ENCODE measurements around the gene SAMD8. TPM values are rescaled to one million over a fixed set of nuclear protein-coding genes. Genes with fewer than 3 reads are reported as not detected.

SAMD8 gene
- total RNA-seq, 4 donors from 2014 or later, result 53.1 to 59.7 (median 57.8) TPM

GRCh38 chr10:75166623-75166972, 55.1 kb downstream of the SAMD8 start:
- TF ChIP-seq CTCF (IDR thresholded peaks at IDR 0.05; ENCODE audit: low read depth), result no peak

- TF ChIP-seq CTCF (IDR thresholded peaks at IDR 0.05; ENCODE audit: low read depth), result no peak
Observed at GRCh38 chr10:75168275-75168674, 56.8 kb downstream of the SAMD8 start.

- TF ChIP-seq CTCF (IDR thresholded peaks at IDR 0.05; ENCODE audit: low read depth), result no peak
Observed at GRCh38 chr10:75170215-75170614, 58.8 kb downstream of the SAMD8 start.

GRCh38 chr10:75175046-75175445, 63.6 kb downstream of the SAMD8 start:
- no peak for TF ChIP-seq CTCF (IDR thresholded peaks at IDR 0.05; ENCODE audit: low read depth)

GRCh38 chr10:75176046-75176445, 64.6 kb downstream of the SAMD8 start:
- TF ChIP-seq CTCF (IDR thresholded peaks at IDR 0.05; ENCODE audit: low read depth), result no peak

- no peak for TF ChIP-seq CTCF (IDR thresholded peaks at IDR 0.05; ENCODE audit: low read depth)
Observed at GRCh38 chr10:75176736-75177135, 65.3 kb downstream of the SAMD8 start.

- no peak for TF ChIP-seq CTCF (IDR thresholded peaks at IDR 0.05; ENCODE audit: low read depth)
Observed at GRCh38 chr10:75179657-75180177, 68.3 kb downstream of the SAMD8 start.

All from subcutaneous adipose tissue (tissue), 4 donors.